C4-2B (cell line): ENCODE results near the gene EMC7.

ENCODE experiments used
- CTCF ChIP-seq: fragments of 450-650 bp; conservative IDR thresholded peaks from 2 replicates; pipeline ENCODE4 v1.5.1; 2017; ENCODE audit warnings: mild to moderate bottlenecking
- ZFX ChIP-seq: fragments of 450-650 bp; IDR thresholded peaks from 2 replicates; pipeline ENCODE4 v1.6.1; 2017

GRCh38 chr15:34085746-34086145 is 15.9 kb downstream of the EMC7 start:
- TF ChIP-seq CTCF (no peak), ZFX (no peak)
